ENCODE results near the gene PALMD.

PALMD gene

GRCh38 chr1:99659755-99660210, 13.9 kb downstream of the PALMD start:
- TF ChIP-seq, protein P1, sequence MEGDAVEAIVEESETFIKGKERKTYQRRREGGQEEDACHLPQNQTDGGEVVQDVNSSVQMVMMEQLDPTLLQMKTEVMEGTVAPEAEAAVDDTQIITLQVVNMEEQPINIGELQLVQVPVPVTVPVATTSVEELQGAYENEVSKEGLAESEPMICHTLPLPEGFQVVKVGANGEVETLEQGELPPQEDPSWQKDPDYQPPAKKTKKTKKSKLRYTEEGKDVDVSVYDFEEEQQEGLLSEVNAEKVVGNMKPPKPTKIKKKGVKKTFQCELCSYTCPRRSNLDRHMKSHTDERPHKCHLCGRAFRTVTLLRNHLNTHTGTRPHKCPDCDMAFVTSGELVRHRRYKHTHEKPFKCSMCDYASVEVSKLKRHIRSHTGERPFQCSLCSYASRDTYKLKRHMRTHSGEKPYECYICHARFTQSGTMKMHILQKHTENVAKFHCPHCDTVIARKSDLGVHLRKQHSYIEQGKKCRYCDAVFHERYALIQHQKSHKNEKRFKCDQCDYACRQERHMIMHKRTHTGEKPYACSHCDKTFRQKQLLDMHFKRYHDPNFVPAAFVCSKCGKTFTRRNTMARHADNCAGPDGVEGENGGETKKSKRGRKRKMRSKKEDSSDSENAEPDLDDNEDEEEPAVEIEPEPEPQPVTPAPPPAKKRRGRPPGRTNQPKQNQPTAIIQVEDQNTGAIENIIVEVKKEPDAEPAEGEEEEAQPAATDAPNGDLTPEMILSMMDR (IDR thresholded peaks at IDR 0.05; ENCODE audit: control extremely low read depth, extremely low read depth, low read depth, missing control alignments): no peak
- POLR2A ChIA-PET: no interaction called here
- DNase-seq (ENCODE audit: extremely low spot score): no peak
- CTCF ChIA-PET: interaction anchor here (1.0 kb wide), 2 partner anchors 24 to 58 kb away, joined by 3 read pairs; no protein-coding TSS in a partner anchor

GRCh38 chr1:99660496-99660895, 14.6 kb downstream of the PALMD start:
- TF ChIP-seq, protein P1 (IDR thresholded peaks at IDR 0.05; ENCODE audit: control extremely low read depth, extremely low read depth, low read depth, missing control alignments): no peak
- POLR2A ChIA-PET: no interaction called here
- CTCF ChIA-PET: no interaction called here
- DNase-seq (ENCODE audit: extremely low spot score): no peak

- TF ChIP-seq, protein P1 (IDR thresholded peaks at IDR 0.05; ENCODE audit: control extremely low read depth, extremely low read depth, low read depth, missing control alignments): no peak
- CTCF ChIA-PET: no interaction called here
- POLR2A ChIA-PET: no interaction called here
- DNase-seq (ENCODE audit: extremely low spot score): no peak
Measured at GRCh38 chr1:99661780-99662179, 15.9 kb downstream of the PALMD start.

GRCh38 chr1:99662539-99663080, 16.7 kb downstream of the PALMD start:
- no peak for DNase-seq (ENCODE audit: extremely low spot score)
- ChIA-PET POLR2A (no interaction called here), CTCF (interaction anchor here (1.3 kb wide), 1 partner anchor 18 kb away, joined by 3 read pairs; no protein-coding TSS in a partner anchor)
- TF ChIP-seq, protein P1 (IDR thresholded peaks at IDR 0.05; ENCODE audit: control extremely low read depth, extremely low read depth, low read depth, missing control alignments): no peak

GRCh38 chr1:99663501-99663900, 17.6 kb downstream of the PALMD start:
- TF ChIP-seq, protein P1 (IDR thresholded peaks at IDR 0.05; ENCODE audit: control extremely low read depth, extremely low read depth, low read depth, missing control alignments): no peak
- POLR2A ChIA-PET: no interaction called here
- DNase-seq (ENCODE audit: extremely low spot score): no peak
- CTCF ChIA-PET: interaction anchor here (1.2 to 1.6 kb wide), 3 partner anchors 17 to 22 kb away, joined by 3 to 5 read pairs (median 3); no protein-coding TSS in a partner anchor

DNA sequence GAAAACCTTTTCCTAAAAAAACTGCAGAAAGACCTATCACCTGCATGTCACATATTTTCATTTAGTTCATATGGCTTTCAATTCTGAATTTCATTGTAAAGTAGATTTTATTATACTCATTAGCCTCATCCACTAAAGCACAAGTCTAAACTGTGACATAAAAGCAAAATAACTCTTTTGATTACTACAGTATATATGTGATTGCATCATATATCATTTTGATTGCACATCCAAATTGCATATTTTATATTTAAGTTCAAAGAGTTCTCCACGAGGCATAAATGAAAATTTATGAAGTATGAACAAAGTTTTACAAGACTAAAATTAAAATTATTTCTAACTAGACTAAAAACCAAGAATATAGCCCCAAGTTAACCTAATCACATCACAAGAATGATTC, 19.3 kb downstream of the PALMD start:
- ChIA-PET POLR2A (no interaction called here), CTCF (interaction anchor here (1.6 kb wide), 1 partner anchor 20 kb away, joined by 5 read pairs; no protein-coding TSS in a partner anchor)
- TF ChIP-seq, protein P1 (IDR thresholded peaks at IDR 0.05; ENCODE audit: control extremely low read depth, extremely low read depth, low read depth, missing control alignments): no peak
- no peak for DNase-seq (ENCODE audit: extremely low spot score)
